Astrocyte (in vitro differentiated cells and primary cell): ENCODE results near the gene DESI1.

Experiments used
- CTCF ChIP-seq: IDR thresholded peaks from 2 replicates; pipeline ENCODE4 v1.5.1; 2011; ENCODE audit warnings: low read depth, mild to moderate bottlenecking, inconsistent platforms, low read length, moderate library complexity; ENCODE audit not compliant: insufficient read depth
- EZH2 ChIP-seq: IDR thresholded peaks from 2 replicates; pipeline ENCODE4 v1.6.1; 2012; ENCODE audit warnings: mild to moderate bottlenecking, low read length, inconsistent platforms; ENCODE audit not compliant: insufficient read depth

- no peak for TF ChIP-seq CTCF
- no peak for TF ChIP-seq EZH2
Observed at GRCh38 chr22:41567512-41567768, 53.4 kb downstream of the DESI1 start.
